Brain microvascular endothelial cell (primary cell): ENCODE results near the gene SLF1.

Experiments
- DNase-seq: peaks from one replicate; pipeline ENCODE4 v3.0.0-alpha.2; 2020
- H3K27ac ChIP-seq: fragments of 250-450 bp; sonication (Bioruptor Pico); 2 replicates; pipeline ENCODE4 v1.5.1; 2020; ENCODE audit warnings: mild to moderate bottlenecking, moderate library complexity
- H3K27me3 ChIP-seq: fragments of 250-450 bp; sonication (Bioruptor Pico); replicated peaks from 2 replicates; pipeline ENCODE4 v1.5.1; 2020; ENCODE audit warnings: mild to moderate bottlenecking
- H3K36me3 ChIP-seq: fragments of 250-450 bp; sonication (Bioruptor Pico); replicated peaks from 2 replicates; pipeline ENCODE4 v1.5.1; 2020; ENCODE audit warnings: mild to moderate bottlenecking
- H3K4me3 ChIP-seq: 2 replicates; pipeline ENCODE4 v1.5.1; 2011; ENCODE audit warnings: low read depth, mild to moderate bottlenecking, control low read depth, low read length, moderate library complexity
- CTCF ChIP-seq: IDR thresholded peaks from 2 replicates; pipeline ENCODE4 v1.5.1; 2011; ENCODE audit warnings: low read depth, mild to moderate bottlenecking, moderate library complexity, low read length, control low read depth, inconsistent platforms; ENCODE audit errors: missing control alignments
- in situ Hi-C: cut with HindIII; loops from 2 replicates; pipeline ENCODE4 v1.10.0; 2017; ENCODE audit warnings: low sequenced_read_pairs, low pct_ligation_motif_present

Gene SLF1

GRCh38 chr5:94731471-94731870 is 113.0 kb downstream of the SLF1 start:
- no peak for TF ChIP-seq CTCF
- DNase-seq, result no peak
- no peaks in the 10 kb centered on the region for H3K27me3 ChIP-seq
- no peak overlapping the region for H3K27ac ChIP-seq
- H3K36me3 ChIP-seq, result no peaks in the 10 kb centered on the region
- in situ Hi-C loops, result no loop called here
- H3K4me3 ChIP-seq, result no peak overlapping the region

- Histone ChIP-seq H3K36me3 (no peaks in the 10 kb centered on the region), H3K27ac (no peak overlapping the region)
- in situ Hi-C loops, result no loop called here
Measured at GRCh38 chr5:94736498-94736897, 118.0 kb downstream of the SLF1 start.

GRCh38 chr5:94740286-94740685 is 121.8 kb downstream of the SLF1 start:
- in situ Hi-C loops, result no loop called here
- no peak overlapping the region for H3K4me3 ChIP-seq
- no peak overlapping the region for H3K27ac ChIP-seq
- TF ChIP-seq CTCF, result no peak
- no peaks in the 10 kb centered on the region for H3K27me3 ChIP-seq
- DNase-seq, result no peak
- no peaks in the 10 kb centered on the region for H3K36me3 ChIP-seq

More at GRCh38 chr5:94736498-94736897, 118.0 kb downstream of the SLF1 start:
- TF ChIP-seq CTCF, result no peak
- Histone ChIP-seq H3K27me3 (no peaks in the 10 kb centered on the region), H3K4me3 (no peak overlapping the region)
- DNase-seq, result no peak

GRCh38 chr5:94742852-94743251 is 124.4 kb downstream of the SLF1 start:
- in situ Hi-C loops, result no loop called here
- Histone ChIP-seq H3K4me3 (no peak overlapping the region), H3K36me3 (no peaks in the 10 kb centered on the region), H3K27me3 (no peaks in the 10 kb centered on the region), H3K27ac (no peak overlapping the region)
- no peak for DNase-seq
- no peak for TF ChIP-seq CTCF

- Histone ChIP-seq H3K27ac (no peak overlapping the region), H3K27me3 (no peaks in the 10 kb centered on the region), H3K36me3 (no peaks in the 10 kb centered on the region), H3K4me3 (no peak overlapping the region)
- no peak for TF ChIP-seq CTCF
- in situ Hi-C loops, result no loop called here
- DNase-seq, result no peak
Measured at GRCh38 chr5:94744906-94745305, 126.4 kb downstream of the SLF1 start.
